GM23248 (cell line): Measurements from ENCODE around the gene SNRNP70.

Source experiments
- EZH2 ChIP-seq: fragments of 200-600 bp; sonication (generic); IDR thresholded peaks from 2 replicates; pipeline ENCODE4 v1.6.1; 2018; ENCODE audit warnings: antibody characterized with exemption, mild to moderate bottlenecking; ENCODE audit not compliant: insufficient read depth, poor library complexity, severe bottlenecking
- EZH2phosphoT487 ChIP-seq: fragments of 200-600 bp; sonication (generic); IDR thresholded peaks from 2 replicates; pipeline ENCODE4 v1.6.1; 2018; ENCODE audit warnings: antibody characterized with exemption, moderate library complexity, mild to moderate bottlenecking, low read depth; ENCODE audit not compliant: insufficient read depth

DNA sequence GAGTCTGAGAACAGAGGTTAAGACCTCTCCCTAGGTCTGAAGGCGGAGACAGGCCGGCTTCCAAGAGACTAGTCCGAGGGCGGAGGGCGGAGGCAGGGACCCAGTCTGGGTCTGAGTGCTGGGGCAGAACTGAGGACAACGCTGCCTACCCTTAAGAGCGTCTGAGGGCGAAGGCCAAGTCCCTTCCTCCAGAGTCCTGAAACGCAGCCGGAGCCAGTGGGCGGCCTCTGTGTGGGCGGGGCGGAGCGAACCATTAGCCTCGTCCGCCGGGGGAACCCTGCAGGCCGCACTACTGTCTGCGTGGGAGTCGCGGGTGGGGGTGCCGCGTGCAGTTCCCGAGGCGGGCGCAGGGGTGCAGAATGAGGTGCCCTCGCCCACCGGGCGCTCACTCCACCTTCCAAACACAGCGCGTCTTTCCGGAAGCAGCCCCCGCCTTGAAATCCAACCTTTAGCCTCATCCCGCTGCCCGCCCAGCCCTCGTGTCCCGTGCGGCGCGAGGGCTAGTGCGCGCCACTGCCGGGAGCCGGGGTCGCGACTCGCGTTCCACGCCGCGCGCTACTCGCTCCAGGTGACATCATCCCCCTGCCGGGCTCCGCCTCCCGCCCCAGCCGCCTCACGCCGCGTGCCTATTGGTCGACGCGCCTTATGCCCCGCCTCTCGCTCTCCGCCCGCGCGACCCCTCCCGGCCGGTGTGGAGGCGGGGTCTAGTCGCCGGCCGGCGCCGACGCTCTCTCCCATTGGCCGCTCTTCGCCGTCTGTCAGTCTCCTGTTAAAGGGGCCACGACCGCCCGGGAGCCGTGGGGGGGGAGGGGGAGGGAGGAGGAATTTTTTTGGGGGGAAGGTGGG, 33.5 kb downstream of the SNRNP70 start, which contains the start of gene C19orf73:
- TF ChIP-seq EZH2 (no peak), EZH2phosphoT487 (no peak)
